ENCODE data around the gene RCAN3. TPM values are rescaled to one million over a fixed set of nuclear protein-coding genes. Genes with fewer than 3 reads are reported as not detected.

Gene RCAN3
- total RNA-seq, 1 experiment from 2014 or later = 17.5 TPM

DNA sequence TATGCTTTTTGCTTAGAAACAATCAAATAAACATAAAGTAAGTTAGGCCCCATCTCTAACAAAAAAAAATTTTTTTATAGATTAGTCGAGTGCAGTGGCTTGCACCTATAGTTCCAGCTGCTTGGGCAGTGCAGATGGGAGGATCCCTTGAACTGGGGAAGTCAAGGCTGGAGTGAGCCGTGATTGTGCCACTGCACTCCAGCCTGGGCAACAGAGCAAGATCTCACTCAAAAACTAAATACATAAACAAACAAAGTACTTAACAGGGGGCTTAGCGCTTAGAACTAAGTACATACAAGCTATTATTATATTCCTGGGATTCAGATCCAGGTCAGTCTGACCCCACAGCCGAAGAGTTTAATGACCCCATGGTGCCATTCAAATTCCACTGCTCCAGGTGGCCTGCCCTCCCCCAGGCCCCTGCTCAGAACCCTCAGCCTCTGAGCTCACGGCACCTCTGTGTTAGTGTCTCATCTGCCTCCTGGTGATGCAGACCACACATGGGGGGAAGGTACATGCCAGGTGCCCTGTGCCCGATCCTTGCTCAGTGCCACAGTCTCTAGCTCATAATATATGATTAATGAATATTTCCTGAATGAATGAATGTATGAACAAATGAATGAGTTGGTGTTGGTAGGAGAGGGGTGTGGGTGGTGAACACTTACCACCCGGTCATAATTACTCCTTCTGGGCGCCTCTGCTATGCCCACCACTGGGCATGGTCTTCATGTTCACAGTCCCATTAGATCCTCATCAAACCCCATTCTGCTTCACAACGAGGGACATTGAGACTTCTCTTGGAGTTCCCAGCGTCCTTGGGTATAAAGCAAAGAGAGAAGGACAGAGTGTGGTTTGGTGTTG, 67.9 kb downstream of the RCAN3 start:
- no peaks in the 10 kb centered on the region for H3K9me3 ChIP-seq (ENCODE audit: control insufficient read depth, insufficient read depth, low read depth, low read length)
- no peaks in the 10 kb centered on the region for H3K36me3 ChIP-seq (ENCODE audit: control insufficient read depth, insufficient read depth, low read length)
- POLR2A ChIA-PET = no interaction called here
- BruUV-seq (replicated peaks) = no TSS peak
- ATAC-seq (no peak), DNase-seq (ENCODE audit: low read depth, low spot score) (no peak)
- H3K27ac ChIP-seq (ENCODE audit: low read length) = no peak overlapping the region
- CTCF ChIA-PET = interaction anchor here (0.6 kb wide), 2 partner anchors 68 to 99 kb away, joined by 3 to 6 read pairs; no protein-coding TSS in a partner anchor
- in situ Hi-C loops (cut with HindIII; ENCODE audit: low pct_unique_long_range_greater_than_20kb, low sequenced_read_pairs) (no loop called here), intact Hi-C loops (cut with micrococcal nuclease; ENCODE audit: unreplicated experiment) (no loop called here)
- TF ChIP-seq POLR2AphosphoS5 (IDR thresholded peaks at IDR 0.05; ENCODE audit: low read depth, low read length) (no peak), SIN3A (IDR thresholded peaks at IDR 0.05; ENCODE audit: borderline replicate concordance, insufficient read depth, low read depth, low read length) (no peak), TCF7L2 (IDR thresholded peaks at IDR 0.05; ENCODE audit: low read depth, low read length) (no peak)
- TF ChIP-seq, protein P1, sequence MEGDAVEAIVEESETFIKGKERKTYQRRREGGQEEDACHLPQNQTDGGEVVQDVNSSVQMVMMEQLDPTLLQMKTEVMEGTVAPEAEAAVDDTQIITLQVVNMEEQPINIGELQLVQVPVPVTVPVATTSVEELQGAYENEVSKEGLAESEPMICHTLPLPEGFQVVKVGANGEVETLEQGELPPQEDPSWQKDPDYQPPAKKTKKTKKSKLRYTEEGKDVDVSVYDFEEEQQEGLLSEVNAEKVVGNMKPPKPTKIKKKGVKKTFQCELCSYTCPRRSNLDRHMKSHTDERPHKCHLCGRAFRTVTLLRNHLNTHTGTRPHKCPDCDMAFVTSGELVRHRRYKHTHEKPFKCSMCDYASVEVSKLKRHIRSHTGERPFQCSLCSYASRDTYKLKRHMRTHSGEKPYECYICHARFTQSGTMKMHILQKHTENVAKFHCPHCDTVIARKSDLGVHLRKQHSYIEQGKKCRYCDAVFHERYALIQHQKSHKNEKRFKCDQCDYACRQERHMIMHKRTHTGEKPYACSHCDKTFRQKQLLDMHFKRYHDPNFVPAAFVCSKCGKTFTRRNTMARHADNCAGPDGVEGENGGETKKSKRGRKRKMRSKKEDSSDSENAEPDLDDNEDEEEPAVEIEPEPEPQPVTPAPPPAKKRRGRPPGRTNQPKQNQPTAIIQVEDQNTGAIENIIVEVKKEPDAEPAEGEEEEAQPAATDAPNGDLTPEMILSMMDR (IDR thresholded peaks at IDR 0.05) = no peak
- TF ChIP-seq, protein P2, sequence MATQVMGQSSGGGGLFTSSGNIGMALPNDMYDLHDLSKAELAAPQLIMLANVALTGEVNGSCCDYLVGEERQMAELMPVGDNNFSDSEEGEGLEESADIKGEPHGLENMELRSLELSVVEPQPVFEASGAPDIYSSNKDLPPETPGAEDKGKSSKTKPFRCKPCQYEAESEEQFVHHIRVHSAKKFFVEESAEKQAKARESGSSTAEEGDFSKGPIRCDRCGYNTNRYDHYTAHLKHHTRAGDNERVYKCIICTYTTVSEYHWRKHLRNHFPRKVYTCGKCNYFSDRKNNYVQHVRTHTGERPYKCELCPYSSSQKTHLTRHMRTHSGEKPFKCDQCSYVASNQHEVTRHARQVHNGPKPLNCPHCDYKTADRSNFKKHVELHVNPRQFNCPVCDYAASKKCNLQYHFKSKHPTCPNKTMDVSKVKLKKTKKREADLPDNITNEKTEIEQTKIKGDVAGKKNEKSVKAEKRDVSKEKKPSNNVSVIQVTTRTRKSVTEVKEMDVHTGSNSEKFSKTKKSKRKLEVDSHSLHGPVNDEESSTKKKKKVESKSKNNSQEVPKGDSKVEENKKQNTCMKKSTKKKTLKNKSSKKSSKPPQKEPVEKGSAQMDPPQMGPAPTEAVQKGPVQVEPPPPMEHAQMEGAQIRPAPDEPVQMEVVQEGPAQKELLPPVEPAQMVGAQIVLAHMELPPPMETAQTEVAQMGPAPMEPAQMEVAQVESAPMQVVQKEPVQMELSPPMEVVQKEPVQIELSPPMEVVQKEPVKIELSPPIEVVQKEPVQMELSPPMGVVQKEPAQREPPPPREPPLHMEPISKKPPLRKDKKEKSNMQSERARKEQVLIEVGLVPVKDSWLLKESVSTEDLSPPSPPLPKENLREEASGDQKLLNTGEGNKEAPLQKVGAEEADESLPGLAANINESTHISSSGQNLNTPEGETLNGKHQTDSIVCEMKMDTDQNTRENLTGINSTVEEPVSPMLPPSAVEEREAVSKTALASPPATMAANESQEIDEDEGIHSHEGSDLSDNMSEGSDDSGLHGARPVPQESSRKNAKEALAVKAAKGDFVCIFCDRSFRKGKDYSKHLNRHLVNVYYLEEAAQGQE (IDR thresholded peaks at IDR 0.05; ENCODE audit: insufficient read depth in 1 of 2, low read depth in 2 of 2, low read length in 1 of 2) = no peak
- no peaks in the 10 kb centered on the region for H3K27me3 ChIP-seq (ENCODE audit: control insufficient read depth, insufficient read depth, low read length)
- no peak overlapping the region for H3K4me3 ChIP-seq (ENCODE audit: low read depth in 2 of 2, low read length in 2 of 2)
- H3K4me1 ChIP-seq (ENCODE audit: control insufficient read depth, insufficient read depth, low read length) = peaks cover 10% of the 10 kb centered on the region

DNA sequence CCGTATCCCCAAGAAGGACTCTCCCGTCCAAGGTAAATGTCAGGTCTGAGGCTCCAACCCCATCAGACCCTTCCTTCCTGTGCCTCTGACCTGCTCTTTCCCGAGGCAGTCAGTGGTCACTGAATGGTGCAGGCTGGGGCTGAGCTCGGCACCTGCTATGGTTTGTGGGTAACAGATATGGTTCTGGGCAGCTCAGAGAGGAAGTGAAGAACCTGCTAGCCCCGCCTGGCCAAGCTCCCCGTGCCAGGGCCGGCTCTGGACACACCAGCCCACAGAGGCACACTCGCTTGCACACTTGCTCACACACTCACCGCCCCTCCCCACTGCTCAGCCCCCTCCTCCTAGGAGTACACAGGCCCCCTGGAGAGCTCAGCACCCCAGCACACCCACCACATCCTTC, 69.7 kb downstream of the RCAN3 start:
- ChIA-PET POLR2A (no interaction called here), CTCF (interaction anchor here (0.8 kb wide), 1 partner anchor 26 kb away, joined by 4 read pairs; no protein-coding TSS in a partner anchor)
- Histone ChIP-seq H3K9me3 (ENCODE audit: control insufficient read depth, insufficient read depth, low read depth, low read length) (no peaks in the 10 kb centered on the region), H3K36me3 (ENCODE audit: control insufficient read depth, insufficient read depth, low read length) (no peaks in the 10 kb centered on the region), H3K4me3 (ENCODE audit: low read depth in 2 of 2, low read length in 2 of 2) (no peak overlapping the region), H3K4me1 (ENCODE audit: control insufficient read depth, insufficient read depth, low read length) (peaks cover 10% of the 10 kb centered on the region), H3K27me3 (ENCODE audit: control insufficient read depth, insufficient read depth, low read length) (no peaks in the 10 kb centered on the region), H3K27ac (ENCODE audit: low read length) (no peak overlapping the region)
- intact Hi-C loops (cut with micrococcal nuclease; ENCODE audit: unreplicated experiment) (no loop called here), in situ Hi-C loops (cut with HindIII; ENCODE audit: low pct_unique_long_range_greater_than_20kb, low sequenced_read_pairs) (no loop called here)
- ATAC-seq (no peak), DNase-seq (ENCODE audit: low read depth, low spot score) (no peak)
- TF ChIP-seq, protein P1 (IDR thresholded peaks at IDR 0.05) = no peak
- TF ChIP-seq TCF7L2 (IDR thresholded peaks at IDR 0.05; ENCODE audit: low read depth, low read length) = no peak
- no peak for TF ChIP-seq SIN3A (IDR thresholded peaks at IDR 0.05; ENCODE audit: borderline replicate concordance, insufficient read depth, low read depth, low read length)
- TF ChIP-seq, protein P2 (IDR thresholded peaks at IDR 0.05; ENCODE audit: insufficient read depth in 1 of 2, low read depth in 2 of 2, low read length in 1 of 2) = no peak
- BruUV-seq (replicated peaks) = no TSS peak
